ENCODE results near the gene SERTAD2.

DNA sequence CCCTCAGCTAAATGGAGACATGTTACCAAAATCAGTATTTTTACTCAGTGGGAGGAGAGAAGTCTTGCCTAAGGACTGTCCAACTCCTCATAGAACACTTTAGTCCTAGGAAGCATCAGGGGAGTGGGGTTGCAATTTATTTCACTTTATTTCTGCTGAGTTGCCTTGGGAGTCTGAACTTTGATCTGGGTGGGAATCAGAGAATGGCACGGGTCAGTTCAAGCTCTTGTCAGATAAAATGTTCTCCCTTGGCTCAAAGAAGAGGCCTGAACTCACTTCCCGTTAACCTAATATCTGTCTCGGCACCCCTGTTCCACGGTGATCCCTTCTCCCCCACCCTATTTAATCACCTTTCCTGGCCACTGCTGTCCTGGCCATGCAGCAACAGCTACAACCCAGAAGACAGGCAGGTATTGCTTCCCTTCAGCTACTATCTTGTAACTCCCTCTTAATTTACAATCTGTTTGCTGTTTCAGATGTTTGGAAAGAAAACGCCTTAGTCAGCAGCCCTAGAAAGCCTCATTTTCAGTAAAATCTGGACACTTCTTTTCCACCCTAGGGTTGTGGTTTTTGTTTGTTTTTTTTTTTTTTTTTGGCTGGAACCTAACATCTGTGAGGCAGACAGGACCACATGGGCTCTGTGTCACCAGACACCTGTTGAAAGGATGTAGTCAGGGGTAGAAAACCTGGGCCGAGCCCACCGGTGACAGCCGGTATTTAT lies 52.5 kb downstream of the SERTAD2 start:
- TF ChIP-seq POLR2A (IDR thresholded peaks at IDR 0.05; ENCODE audit: low read depth, low read length) (no peak), POLR2AphosphoS5 (IDR thresholded peaks at IDR 0.05; ENCODE audit: low read depth, low read length) (no peak), TAF1 (IDR thresholded peaks at IDR 0.05; ENCODE audit: low read depth, low read length) (no peak), PAX5 (IDR thresholded peaks at IDR 0.05; ENCODE audit: insufficient read depth, low read length, severe bottlenecking) (no peak)

All from GM12891 (cell line).